ENCODE results near the gene CYP21A2.
"Not testable (repeated sequence)": the region's sequence is repeated elsewhere in the genome, so short reads cannot be mapped to it uniquely, and the experiment has no call there.

Gene CYP21A2
- total RNA-seq: 0 to 0.49 (median 0.06) reads per million in 4 experiments

GRCh38 chr6:32037598-32038524 lies at the start of gene CYP21A2:
CYP21A2 (plus strand) TSS chr6:32038415; CDS start chr6:32038423, 8 bp downstream.
- not testable (repeated sequence) for DNase-seq

GRCh38 chr6:31989363-31989762 lies 48.9 kb upstream of the CYP21A2 start:
- DNase-seq: not testable (repeated sequence)

GRCh38 chr6:31994421-31994820 lies 43.8 kb upstream of the CYP21A2 start:
- DNase-seq: not testable (repeated sequence)

GRCh38 chr6:31996385-31996784 lies 41.8 kb upstream of the CYP21A2 start:
- DNase-seq: not testable (repeated sequence)

GRCh38 chr6:32002546-32003268 lies 35.5 kb upstream of the CYP21A2 start:
- not testable (repeated sequence) for DNase-seq

GRCh38 chr6:32003301-32003700 lies 34.9 kb upstream of the CYP21A2 start:
- not testable (repeated sequence) for DNase-seq

- DNase-seq: not testable (repeated sequence)
These were observed 33.8 kb upstream of the CYP21A2 start for GRCh38 chr6:32004393-32004792.

GRCh38 chr6:32004864-32005537 lies 33.2 kb upstream of the CYP21A2 start:
- not testable (repeated sequence) for DNase-seq

GRCh38 chr6:32005538-32005880 lies 32.7 kb upstream of the CYP21A2 start:
- not testable (repeated sequence) for DNase-seq

GRCh38 chr6:32005991-32006529 lies 32.2 kb upstream of the CYP21A2 start:
- not testable (repeated sequence) for DNase-seq

- not testable (repeated sequence) for DNase-seq
These were observed 31.1 kb upstream of the CYP21A2 start for GRCh38 chr6:32007086-32007485.

GRCh38 chr6:32008037-32008436 lies 30.2 kb upstream of the CYP21A2 start:
- not testable (repeated sequence) for DNase-seq

- DNase-seq: not testable (repeated sequence)
These were observed 29.6 kb upstream of the CYP21A2 start for GRCh38 chr6:32008616-32009015.

- DNase-seq: not testable (repeated sequence)
These were observed 28.7 kb upstream of the CYP21A2 start for GRCh38 chr6:32009537-32009936.

GRCh38 chr6:32010856-32011530 lies 27.2 kb upstream of the CYP21A2 start:
- DNase-seq: not testable (repeated sequence)

- DNase-seq: not testable (repeated sequence)
These were observed 25.1 kb upstream of the CYP21A2 start for GRCh38 chr6:32012941-32013617.

GRCh38 chr6:32013738-32014137 lies 24.5 kb upstream of the CYP21A2 start:
- DNase-seq: not testable (repeated sequence)

- DNase-seq: not testable (repeated sequence)
These were observed 23.7 kb upstream of the CYP21A2 start, which contains the start of gene C4B for GRCh38 chr6:32014547-32014946. C4B (plus strand) TSS chr6:32014795; CDS start chr6:32014846, 51 bp downstream.

- not testable (repeated sequence) for DNase-seq
These were observed 16.1 kb upstream of the CYP21A2 start for GRCh38 chr6:32022100-32022499.

GRCh38 chr6:32028631-32029030 lies 9.6 kb upstream of the CYP21A2 start:
- DNase-seq: not testable (repeated sequence)

- DNase-seq: not testable (repeated sequence)
These were observed 8.7 kb upstream of the CYP21A2 start for GRCh38 chr6:32029553-32029952.
